ENCODE data around the gene EDN3.

GRCh38 chr20:59365611-59366285 is 65.3 kb downstream of the EDN3 start:
- TF ChIP-seq CTCF (conservative IDR thresholded peaks at IDR 0.05 in 1 of 2, IDR thresholded peaks at IDR 0.05 in 1 of 2; ENCODE audit: low read depth in 1 of 2, low read length in 2 of 2): no peak
- no peak for TF ChIP-seq EZH2 (IDR thresholded peaks at IDR 0.05; ENCODE audit: low read length, missing control alignments)

All from fibroblast of lung (primary cell).